Natural killer cell (primary cell): ENCODE results near the gene ERC1. TPM values are rescaled to one million over a fixed set of nuclear protein-coding genes. Genes with fewer than 3 reads are reported as not detected.
"Not testable (repeated sequence)": the region's sequence is repeated elsewhere in the genome, so short reads cannot be mapped to it uniquely, and the experiment has no call there.

Experiments used
- ATAC-seq, 3 donors: fragments of 150-1000 bp in 2 of 3; fragments of 200-7000 bp in 1 of 3; cut with Tn5 transposase; 1 replicate in 1 of 3; 2 replicates in 2 of 3; pipeline ENCODE4 v1.10.0; 2021; ENCODE audit warnings: mild to moderate bottlenecking in 2 of 3, moderate library complexity in 2 of 3
- DNase-seq, 2 donors: peaks; one replicate each; pipeline versions ENCODE4 v3.0.0 to v3.0.0-alpha.2; 2013 to 2021; ENCODE audit warnings: mixed read lengths in 1 of 2
- H3K27ac ChIP-seq: one replicate; pipeline ENCODE4 v1.5.1; 2013; ENCODE audit warnings: mild to moderate bottlenecking, low read length
- H3K27me3 ChIP-seq: one replicate; pipeline ENCODE4 v1.6.1; 2013; ENCODE audit warnings: low read length; ENCODE audit not compliant: control insufficient read depth, insufficient read depth
- H3K36me3 ChIP-seq: one replicate; pipeline ENCODE4 v1.6.1; 2013; ENCODE audit warnings: low read length; ENCODE audit not compliant: control insufficient read depth, insufficient read depth
- H3K4me1 ChIP-seq: one replicate; pipeline ENCODE4 v1.6.1; 2013; ENCODE audit warnings: low read length; ENCODE audit not compliant: control insufficient read depth, insufficient read depth
- H3K4me3 ChIP-seq: one replicate; pipeline ENCODE4 v1.5.1; 2013; ENCODE audit warnings: low read length
- H3K9me3 ChIP-seq: one replicate; pipeline ENCODE4 v1.6.1; 2013; ENCODE audit warnings: low read length; ENCODE audit not compliant: control insufficient read depth, insufficient read depth
- H3K27ac Mint-ChIP-seq, 2 donors: one replicate each; pipeline ENCODE4 v1.8.0; 2022; ENCODE audit warnings: mild to moderate bottlenecking in 2 of 2, mixed read lengths in 2 of 2, moderate library complexity in 1 of 2
- H3K27me3 Mint-ChIP-seq, 2 donors: one replicate each; pipeline ENCODE4 v1.8.0; 2022; ENCODE audit warnings: low read depth in 2 of 2, mixed read lengths in 2 of 2
- H3K36me3 Mint-ChIP-seq: one replicate; pipeline ENCODE4 v1.8.0; 2022; ENCODE audit warnings: mixed read lengths
- H3K4me1 Mint-ChIP-seq, 2 donors: one replicate each; pipeline ENCODE4 v1.8.0; 2022; ENCODE audit warnings: mixed read lengths in 2 of 2
- H3K4me3 Mint-ChIP-seq: one replicate; pipeline ENCODE4 v1.8.0; 2022; ENCODE audit warnings: mild to moderate bottlenecking, moderate library complexity, mixed read lengths
- H3K9me3 Mint-ChIP-seq, 2 donors: one replicate each; pipeline ENCODE4 v1.8.0; 2022; ENCODE audit warnings: mixed read lengths in 2 of 2
- whole genome bisulfite sequencing: methylation state at CpG from one replicate; pipeline ENCODE4 v1.1.7; 2013; ENCODE audit warnings: missing lambda C conversion rate; ENCODE audit not compliant: insufficient coverage; 5-methylcytosine and 5-hydroxymethylcytosine counted together
- intact Hi-C: fragments of 100-400 bp; cut with micrococcal nuclease; formaldehyde crosslinking; loops from one replicate; pipeline ENCODE4 v1.14.2; 2022
- total RNA-seq, 4 donors: library from RNA; stranded (reverse); fragments of 120-200 nt in 1 of 4; gene quantifications; one replicate each; pipeline versions ENCODE4 v1.2.3 to v1.2.4, GENCODE V29; 2013 to 2022
- TF ChIP-seq, protein P1 (sequence below): fragments of 200-600 bp; IDR thresholded peaks from one replicate; pipeline ENCODE4 v1.8.0; 2022; ENCODE audit warnings: antibody characterized with exemption

Gene ERC1
- total RNA-seq, 3 donors from 2014 or later (not counting 1 experiment from before 2014, with no cell fraction given), result 43.5 to 54.0 (median 44.9) TPM

DNA sequence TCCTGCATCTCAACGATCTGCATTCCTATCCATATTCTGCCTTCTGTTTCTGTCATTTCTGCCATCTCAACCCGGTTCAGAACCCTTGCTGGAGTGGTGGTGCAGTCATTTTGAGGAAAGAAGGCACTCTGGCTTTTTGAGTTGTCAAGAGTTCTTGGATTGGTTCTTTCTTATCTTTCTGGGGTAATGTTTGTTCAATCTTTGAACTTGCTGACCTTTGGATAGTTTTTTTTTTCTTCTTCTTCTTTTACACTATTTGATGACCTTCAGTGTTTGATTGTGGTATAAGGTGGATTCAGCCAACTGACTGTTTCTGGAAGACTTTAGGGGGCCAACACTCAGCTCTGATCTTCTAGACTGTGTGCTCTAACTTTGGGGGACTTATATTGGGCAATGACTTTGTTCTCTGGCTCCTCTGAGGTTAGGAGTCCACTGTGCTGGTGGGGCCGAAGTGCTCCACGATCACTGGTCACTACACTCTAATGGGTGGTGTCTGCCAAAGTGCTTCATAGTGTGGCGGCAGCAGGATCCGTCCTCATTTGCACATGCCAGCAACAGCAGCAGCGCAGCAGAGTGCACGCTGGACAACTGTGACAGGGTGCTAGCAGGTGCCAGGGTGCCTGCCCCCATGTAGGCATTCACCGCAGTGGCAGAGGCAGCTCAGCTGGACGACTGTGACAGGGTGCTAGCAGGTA, 347.6 kb downstream of the ERC1 start:
- TF ChIP-seq, protein P1, sequence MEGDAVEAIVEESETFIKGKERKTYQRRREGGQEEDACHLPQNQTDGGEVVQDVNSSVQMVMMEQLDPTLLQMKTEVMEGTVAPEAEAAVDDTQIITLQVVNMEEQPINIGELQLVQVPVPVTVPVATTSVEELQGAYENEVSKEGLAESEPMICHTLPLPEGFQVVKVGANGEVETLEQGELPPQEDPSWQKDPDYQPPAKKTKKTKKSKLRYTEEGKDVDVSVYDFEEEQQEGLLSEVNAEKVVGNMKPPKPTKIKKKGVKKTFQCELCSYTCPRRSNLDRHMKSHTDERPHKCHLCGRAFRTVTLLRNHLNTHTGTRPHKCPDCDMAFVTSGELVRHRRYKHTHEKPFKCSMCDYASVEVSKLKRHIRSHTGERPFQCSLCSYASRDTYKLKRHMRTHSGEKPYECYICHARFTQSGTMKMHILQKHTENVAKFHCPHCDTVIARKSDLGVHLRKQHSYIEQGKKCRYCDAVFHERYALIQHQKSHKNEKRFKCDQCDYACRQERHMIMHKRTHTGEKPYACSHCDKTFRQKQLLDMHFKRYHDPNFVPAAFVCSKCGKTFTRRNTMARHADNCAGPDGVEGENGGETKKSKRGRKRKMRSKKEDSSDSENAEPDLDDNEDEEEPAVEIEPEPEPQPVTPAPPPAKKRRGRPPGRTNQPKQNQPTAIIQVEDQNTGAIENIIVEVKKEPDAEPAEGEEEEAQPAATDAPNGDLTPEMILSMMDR, result no peak

DNA sequence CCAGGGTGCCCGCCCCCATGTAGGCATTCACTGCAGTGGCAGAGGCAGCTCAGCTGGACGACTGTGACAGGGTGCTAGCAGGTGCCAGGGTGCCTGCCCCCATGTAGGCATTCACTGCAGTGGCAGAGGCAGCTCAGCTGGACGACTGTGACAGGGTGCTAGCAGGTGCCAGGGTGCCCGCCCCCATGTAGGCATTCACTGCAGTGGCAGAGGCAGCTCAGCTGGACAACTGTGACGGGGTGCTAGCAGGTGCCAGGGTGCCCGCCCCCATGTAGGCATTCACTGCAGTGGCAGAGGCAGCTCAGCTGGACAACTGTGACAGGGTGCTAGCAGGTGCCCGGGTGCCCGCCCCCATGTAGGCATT, 348.1 kb downstream of the ERC1 start:
- H3K36me3 Mint-ChIP-seq, H3K4me3 ChIP-seq, H3K27me3 Mint-ChIP-seq, H3K27ac Mint-ChIP-seq, intact Hi-C loops, ATAC-seq, H3K9me3 ChIP-seq, H3K27me3 ChIP-seq, H3K4me3 Mint-ChIP-seq, H3K36me3 ChIP-seq, DNase-seq, H3K4me1 ChIP-seq, H3K9me3 Mint-ChIP-seq, H3K27ac ChIP-seq: not testable (repeated sequence)
- H3K4me1 Mint-ChIP-seq, result peaks cover 6 to 20% of the 10 kb centered on the region in 2 donors
- 97% methylated on average over 8 of the region's 8 CpGs for WGBS

More for the DNA sequence above, 347.6 kb downstream of the ERC1 start:
- H3K27ac Mint-ChIP-seq, result no peak overlapping the region
- WGBS, result 92% methylated on average over 10 of the region's 10 CpGs
- ATAC-seq (no peak), DNase-seq (no peak)
- no peaks in the 10 kb centered on the region for H3K36me3 ChIP-seq
- H3K4me1 ChIP-seq, result no peaks in the 10 kb centered on the region
- H3K4me3 Mint-ChIP-seq, result no peak overlapping the region
- intact Hi-C loops, result no loop called here
- no peaks in the 10 kb centered on the region for H3K27me3 ChIP-seq
- H3K9me3 ChIP-seq, result no peaks in the 10 kb centered on the region
- H3K4me1 Mint-ChIP-seq, result peaks cover 6 to 20% of the 10 kb centered on the region in 2 donors
- no peak overlapping the region for H3K27ac ChIP-seq
- no peaks in the 10 kb centered on the region for H3K27me3 Mint-ChIP-seq
- no peaks in the 10 kb centered on the region for H3K36me3 Mint-ChIP-seq
- H3K4me3 ChIP-seq, result no peak overlapping the region
- no peaks in the 10 kb centered on the region for H3K9me3 Mint-ChIP-seq

DNA sequence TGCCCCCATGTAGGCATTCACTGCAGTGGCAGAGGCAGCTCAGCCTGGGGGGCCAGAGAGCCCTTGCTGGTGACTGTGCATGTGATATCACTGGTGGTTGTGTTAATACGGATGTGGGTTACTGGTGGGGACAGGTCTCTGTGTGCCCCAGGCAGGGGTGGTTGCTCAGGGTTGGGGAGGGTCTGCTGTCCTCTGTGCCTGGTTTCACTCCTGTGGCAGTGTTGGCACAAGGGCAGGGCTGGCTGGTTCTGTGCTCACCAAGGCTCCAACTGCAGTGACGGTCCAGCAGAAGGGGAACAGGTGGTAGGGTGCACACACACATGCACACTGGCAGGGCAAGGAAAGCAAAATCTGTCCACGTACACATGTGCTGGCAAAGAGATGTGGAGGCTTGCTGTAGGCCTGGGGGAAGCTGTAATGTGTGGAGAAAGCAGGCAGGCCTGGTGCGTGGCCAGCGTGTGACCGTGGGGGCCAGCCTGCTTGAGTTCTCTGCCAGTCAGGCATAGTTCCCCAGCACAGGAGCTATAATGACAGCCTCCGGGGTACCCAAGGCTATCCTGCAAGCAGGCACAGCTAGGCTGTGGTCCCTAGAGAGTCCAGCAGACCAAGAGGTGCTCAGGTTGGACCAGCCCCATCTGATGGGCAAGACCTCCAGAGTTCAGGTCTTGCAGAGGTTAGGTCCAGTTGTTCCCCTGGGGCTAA, 348.7 kb downstream of the ERC1 start:
- H3K36me3 Mint-ChIP-seq, result no peaks in the 10 kb centered on the region
- H3K4me1 ChIP-seq, result no peaks in the 10 kb centered on the region
- no peak overlapping the region for H3K4me3 ChIP-seq
- H3K4me3 Mint-ChIP-seq, result no peak overlapping the region
- no peaks in the 10 kb centered on the region for H3K9me3 ChIP-seq
- H3K9me3 Mint-ChIP-seq, result no peaks in the 10 kb centered on the region
- peaks cover 4 to 20% of the 10 kb centered on the region in 2 donors for H3K4me1 Mint-ChIP-seq
- H3K27me3 Mint-ChIP-seq, result no peaks in the 10 kb centered on the region
- intact Hi-C loops, result no loop called here
- no peaks in the 10 kb centered on the region for H3K36me3 ChIP-seq
- no peaks in the 10 kb centered on the region for H3K27me3 ChIP-seq
- DNase-seq (no peak), ATAC-seq (no peak)
- no peak overlapping the region for H3K27ac ChIP-seq
- H3K27ac Mint-ChIP-seq, result peak overlapping the region in 1 of 2 donors; percentile 45
- TF ChIP-seq, protein P1, result no peak
- 93% methylated on average over 7 of the region's 7 CpGs for WGBS

DNA sequence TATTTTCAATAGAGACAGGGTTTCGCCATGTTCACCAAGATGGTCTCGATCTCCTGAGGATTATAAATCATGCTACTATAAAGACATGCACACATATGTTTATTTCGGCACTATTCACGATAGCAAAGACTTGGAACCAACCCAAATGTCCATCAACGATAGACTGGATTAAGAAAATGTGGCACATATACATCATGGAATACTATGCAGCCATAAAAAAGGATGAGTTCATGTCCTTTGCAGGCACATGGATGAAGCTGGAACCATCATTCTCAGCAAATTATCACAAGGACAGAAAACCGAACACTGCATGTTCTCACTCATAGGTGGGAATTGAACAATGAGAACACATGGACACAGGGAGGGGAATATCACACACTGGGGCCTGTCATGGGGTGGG, 350.2 kb downstream of the ERC1 start:
- H3K36me3 ChIP-seq, H3K36me3 Mint-ChIP-seq, H3K9me3 Mint-ChIP-seq, H3K27me3 ChIP-seq, H3K4me1 ChIP-seq, H3K4me3 Mint-ChIP-seq, H3K27ac Mint-ChIP-seq, H3K27ac ChIP-seq, ATAC-seq, H3K4me3 ChIP-seq, H3K27me3 Mint-ChIP-seq, DNase-seq, H3K9me3 ChIP-seq: not testable (repeated sequence)
- H3K4me1 Mint-ChIP-seq, result peaks cover 0 to 13% of the 10 kb centered on the region in 2 donors
- intact Hi-C loops, result loop anchor here (1.0 kb wide), 1 partner anchor 9 kb away; no protein-coding TSS in a partner anchor
- WGBS, result over 99% methylated on average over 6 of the region's 6 CpGs
